ENCODE measurements around the gene MAST4.

MAST4 gene

DNA sequence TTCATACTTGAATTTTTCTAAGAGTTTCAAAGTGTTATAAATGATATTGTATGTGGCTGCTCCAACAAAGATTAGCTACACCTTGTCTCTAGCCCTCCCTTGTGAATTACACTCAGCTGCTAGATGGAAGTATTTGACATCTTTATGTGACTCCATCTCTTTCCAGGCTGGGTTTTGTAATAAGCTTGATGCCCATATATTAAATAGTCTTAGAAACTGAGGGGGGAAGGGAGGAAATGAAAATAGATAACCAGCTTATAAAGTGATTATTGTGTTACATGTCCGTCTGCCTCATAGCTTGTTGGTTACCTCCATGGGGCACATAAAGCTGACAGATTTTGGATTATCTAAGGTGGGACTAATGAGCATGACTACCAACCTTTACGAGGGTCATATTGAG lies 537.0 kb downstream of the MAST4 start:
- DNase-seq (ENCODE audit: low spot score): no peak

DNA sequence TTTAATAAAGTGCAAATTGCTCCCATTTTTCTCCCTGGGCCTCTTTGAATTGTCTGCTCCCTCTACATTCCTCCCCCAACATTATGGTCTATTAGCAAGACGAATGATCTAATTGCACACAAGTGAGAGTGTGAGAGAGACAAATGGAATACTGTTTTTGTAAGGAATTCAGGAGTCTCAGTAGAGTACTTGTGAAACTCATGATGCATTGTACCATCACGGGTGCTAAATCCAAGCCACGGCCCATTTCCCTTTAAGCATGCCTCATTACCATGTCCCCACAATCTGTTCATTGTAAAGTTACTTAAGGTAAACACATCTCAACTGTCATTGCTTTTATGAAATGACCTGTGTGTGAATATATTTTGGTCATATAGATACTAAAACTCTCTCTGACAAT lies 537.6 kb downstream of the MAST4 start:
- DNase-seq (ENCODE audit: low spot score): no peak

DNA sequence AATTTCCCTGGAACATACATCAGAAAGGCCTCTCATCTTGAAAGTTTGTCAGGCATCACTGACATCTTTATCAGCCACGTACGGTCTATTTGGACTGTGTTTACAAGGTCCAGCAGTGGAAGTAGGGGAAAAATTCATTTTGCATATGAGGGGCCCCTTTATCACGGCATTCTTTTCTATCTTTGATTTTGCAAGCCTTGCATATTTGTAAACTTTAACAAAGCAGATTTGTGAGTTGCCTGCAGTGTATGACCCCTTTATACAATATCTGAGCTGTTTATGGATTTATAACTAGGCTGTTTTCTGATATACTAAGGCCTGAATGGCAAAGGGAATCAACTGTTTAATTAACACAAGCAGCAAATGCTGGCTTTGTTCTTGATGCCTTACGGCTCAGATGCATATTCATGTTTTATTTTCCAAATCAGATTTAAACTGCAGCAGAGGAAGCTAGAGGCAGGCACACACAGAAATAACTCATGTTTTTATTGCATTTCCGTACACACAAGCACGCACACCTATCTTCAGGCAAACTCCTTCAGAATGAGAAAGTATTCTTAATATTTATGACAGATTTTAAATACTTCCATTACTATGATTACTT lies 539.3 kb downstream of the MAST4 start:
- no peak for DNase-seq (ENCODE audit: low spot score)

DNA sequence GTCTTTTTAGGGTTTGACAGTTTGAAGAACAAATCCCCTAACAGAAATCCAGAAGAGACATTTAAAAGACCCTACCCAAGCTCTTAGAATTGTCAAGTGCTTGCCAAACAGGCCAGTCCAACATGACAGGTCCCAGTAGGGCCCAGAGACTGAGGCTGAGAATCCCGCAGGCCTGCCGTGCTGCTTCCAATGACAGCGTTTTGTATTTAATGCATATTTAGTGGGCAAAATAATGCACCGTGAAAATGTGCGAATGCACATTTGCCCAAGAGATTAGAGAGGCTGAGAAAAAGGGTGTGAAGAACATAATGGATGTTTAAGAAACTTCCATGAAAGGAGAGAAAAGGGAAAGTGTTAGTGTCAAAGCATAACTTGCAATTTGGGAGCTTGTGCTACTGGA lies 542.8 kb downstream of the MAST4 start:
- no peak for DNase-seq (ENCODE audit: low spot score)

DNA sequence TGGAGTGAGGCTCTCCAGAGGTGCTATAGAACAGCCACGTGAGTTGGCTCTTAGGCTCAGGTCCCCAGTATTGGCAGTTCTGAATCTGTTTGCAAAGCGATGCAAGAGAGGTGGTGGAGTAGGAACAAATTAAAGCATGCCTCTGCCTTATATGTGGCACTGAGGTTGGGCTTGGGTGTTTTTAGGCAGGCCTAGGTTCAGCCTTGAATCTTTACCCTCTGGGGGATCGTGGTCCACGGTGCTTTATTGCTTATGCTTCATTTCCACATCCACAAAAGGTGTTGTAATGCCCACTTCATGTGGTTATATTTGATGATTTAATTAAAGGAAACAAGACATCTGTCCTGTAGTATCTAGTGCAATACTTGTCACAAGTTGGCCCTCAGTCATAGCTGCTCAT lies 544.2 kb downstream of the MAST4 start:
- DNase-seq (ENCODE audit: low spot score): no peak

DNA sequence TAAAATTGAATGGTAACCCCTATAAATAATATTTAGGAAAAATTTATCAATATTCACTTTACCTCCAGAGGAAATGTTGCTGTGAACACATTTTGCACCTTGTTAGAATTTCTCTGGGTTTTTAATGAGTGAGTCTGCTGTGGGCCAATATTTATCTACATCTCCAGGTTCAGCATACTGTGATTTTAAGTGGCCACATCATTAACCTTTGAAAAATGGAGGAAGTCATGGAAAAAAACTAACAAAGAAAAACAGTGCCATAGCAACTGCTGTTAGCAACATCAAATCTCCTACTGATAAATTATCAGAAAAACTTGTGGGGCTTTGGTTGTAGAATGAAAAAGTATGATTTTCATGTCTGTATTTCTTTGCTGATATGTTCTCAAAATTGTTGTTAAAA lies 545.5 kb downstream of the MAST4 start:
- DNase-seq (ENCODE audit: low spot score): no peak

DNA sequence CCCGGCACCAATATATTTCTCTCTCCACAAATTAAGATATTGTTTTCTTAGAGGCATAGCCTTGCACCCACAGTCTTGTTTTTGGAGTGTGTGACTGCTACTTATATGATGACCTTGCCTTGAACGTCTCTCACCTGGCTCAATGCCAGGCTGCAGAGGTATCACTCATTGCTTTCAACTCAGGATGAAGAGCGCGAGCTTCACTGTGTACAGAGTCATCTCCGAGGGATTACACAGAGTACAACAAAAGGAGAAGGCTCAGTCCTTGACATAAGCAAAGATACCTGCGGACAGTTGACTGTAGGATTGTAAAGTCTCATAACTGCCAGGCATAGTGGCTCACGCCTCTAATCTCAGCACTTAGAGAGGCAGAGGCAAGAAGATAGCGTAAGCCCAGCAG lies 546.6 kb downstream of the MAST4 start:
- DNase-seq (ENCODE audit: low spot score): no peak

DNA sequence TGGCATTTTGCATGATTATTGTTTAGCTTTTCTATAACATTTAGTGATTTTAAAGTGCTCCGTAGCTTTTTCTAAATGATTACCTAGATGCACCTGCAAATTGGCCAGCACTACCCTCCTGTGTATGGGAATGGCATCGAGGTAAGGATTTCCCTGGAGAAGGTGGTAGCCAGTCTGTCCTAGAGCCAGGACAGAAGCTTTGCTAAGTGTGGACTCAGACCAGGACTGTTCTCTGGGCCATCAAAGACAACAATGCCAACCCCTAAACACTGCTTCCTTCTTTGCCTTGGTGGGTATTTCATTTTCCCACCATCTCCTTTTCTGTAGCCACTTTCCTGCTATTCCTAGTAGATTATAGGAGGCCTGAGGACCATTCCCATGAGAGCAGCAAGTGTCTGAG lies 547.4 kb downstream of the MAST4 start:
- no peak for DNase-seq (ENCODE audit: low spot score)

DNA sequence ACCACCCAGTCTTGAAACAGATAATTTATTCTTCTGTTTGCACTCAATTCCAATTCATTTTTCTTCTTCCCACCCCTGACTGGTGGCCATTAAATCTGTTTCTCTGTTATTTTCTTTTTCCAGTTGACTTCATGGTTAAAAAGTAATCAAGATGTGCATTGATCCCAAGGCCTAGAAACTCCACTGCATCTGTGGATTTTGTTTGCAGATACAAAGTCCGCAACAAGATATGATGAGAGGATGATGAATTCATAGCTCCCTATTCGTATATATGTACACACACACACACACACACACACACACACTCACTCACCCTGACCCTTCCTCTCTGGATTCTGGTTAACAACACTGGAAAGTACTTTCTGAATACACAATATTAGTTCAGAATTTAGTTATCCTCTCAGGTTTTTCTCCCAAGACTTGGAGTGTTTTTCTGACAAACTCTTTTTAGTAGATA lies 548.0 kb downstream of the MAST4 start:
- DNase-seq (ENCODE audit: low spot score): no peak

DNA sequence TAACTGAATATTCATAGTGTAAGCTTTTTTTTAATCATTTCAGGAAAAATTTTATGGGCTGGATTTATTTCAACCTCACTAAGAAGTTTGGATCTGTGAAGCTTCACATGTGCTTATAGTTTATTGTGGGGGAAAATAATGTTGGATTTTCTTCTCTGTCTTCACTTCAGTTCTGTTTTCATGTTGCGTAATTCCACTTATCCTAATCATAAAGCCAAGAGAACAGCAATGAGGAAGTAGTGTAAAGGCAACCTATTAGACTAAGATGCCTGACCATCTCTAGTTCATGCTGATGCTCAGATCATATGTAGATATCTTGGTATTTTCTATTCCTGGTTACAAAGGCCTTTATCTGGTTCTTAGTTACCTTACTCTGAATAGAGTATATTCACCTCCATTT lies 550.4 kb downstream of the MAST4 start:
- DNase-seq (ENCODE audit: low spot score): no peak

DNA sequence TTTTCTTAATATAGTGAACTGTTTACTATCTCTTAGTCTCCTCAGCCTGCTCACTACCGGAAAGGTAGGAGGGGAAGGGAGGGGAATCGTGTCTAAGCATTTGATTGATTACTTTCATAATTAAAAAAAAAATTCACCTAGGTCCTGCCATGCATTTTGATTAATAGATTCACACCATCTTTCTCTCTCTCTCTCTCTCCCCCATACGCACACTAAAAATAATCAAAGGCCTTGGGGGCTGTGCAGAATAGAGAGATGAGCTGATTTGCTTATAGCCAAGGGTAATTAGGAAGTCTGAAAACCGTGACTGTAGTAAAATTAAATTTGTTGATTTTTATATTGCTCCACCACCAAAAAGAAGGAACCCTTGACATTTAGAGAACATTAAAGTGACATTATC lies 550.8 kb downstream of the MAST4 start:
- no peak for DNase-seq (ENCODE audit: low spot score)

DNA sequence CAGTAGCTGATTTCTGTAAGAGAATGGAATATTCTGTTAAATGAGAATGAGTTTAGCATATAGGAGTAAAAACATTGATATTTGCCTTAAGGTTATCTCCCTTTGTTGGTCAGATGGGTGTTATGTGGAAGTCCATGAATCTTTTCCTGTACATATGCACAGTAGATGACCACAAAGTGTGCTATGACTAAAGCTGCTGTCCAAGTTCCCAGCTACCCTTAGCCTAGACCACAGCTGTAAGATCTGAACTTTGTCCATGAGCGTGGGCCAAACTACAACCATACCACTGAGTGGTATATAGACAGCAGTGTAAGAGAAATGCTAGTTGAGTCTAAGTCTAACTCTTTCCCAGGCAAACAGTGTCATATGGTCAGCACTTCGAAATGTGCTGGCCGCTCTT lies 551.6 kb downstream of the MAST4 start:
- no peak for DNase-seq (ENCODE audit: low spot score)

DNA sequence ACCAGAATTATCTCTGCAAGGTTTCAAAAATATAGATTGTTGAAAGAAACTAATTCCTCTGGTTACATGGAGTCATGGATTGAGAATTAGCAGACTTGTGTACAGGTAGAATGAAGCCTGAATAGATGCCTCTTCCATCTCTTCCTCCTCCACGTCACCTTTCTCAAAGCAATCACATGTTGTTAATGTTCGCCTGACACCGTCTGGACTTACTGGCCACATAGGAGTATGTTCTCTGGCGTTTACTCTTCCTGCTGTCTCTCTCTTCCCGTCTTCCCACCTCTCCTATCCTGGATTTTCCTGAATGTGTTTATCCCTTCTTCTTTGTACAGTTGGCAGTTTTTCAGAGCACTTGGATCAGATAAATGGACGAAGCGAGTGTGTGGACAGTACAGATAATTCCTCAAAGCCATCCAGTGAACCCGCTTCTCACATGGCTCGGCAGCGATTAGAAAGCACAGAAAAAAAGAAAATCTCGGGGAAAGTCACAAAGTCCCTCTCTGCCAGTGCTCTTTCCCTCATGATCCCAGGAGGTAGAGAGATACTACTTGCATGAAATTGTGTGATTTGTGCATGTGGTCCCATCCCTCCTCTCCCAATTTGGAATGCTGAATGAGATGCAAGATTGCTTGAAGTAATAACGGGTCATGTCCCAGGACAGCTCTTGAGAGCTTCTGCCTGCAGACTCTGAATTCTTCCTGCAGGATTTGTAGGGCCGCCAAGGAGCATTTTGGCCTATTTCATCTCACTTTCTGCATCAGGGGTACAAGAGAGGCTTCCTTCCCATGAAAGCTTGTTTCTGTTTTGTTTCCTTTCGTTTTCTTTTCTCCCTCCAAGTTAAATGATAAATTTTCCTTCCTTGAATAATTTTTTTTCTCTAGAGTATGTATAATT lies 553.1 kb downstream of the MAST4 start:
- no peak for DNase-seq (ENCODE audit: low spot score)

DNA sequence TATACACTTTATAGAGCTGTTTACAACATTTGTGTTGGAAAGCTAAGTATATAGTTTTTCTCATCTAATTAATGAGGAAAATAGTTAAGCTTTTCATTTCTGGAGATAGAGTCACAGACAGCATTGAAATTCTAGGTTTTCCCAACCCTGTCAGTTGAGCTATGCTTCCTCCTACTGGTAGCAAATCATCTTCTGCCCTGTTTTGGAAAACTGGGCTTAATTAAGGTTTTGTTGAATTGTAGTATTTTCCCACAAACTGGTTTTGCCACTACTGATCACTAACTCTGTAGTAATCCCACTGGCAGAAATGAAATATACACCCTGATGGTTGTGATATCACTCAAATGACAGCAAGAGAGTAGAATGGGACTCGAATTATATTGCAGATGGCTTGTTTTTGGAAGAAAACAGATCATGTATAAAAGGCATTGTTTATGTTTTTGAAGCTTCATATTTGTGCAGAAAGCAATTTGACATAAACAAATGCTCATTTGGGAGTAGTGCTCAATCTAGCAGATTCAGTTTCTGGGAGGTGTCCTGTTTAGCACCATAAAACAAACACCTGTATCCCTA lies 553.8 kb downstream of the MAST4 start:
- DNase-seq (ENCODE audit: low spot score): no peak

DNA sequence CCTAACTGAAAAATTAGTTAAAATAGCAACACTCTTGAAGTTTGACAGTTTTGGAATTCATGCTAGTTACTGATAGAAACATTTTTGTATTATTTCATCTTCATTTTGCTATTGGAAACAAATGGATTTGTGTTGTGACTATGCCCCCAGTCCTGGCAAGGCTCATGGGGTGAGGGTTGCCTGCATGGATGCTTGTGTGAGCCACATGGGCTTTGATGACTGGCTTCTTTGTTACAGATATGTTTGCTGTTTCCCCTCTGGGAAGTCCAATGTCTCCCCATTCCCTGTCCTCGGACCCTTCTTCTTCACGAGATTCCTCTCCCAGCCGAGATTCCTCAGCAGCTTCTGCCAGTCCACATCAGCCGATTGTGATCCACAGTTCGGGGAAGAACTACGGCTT lies 556.2 kb downstream of the MAST4 start:
- DNase-seq (ENCODE audit: low spot score): no peak

DNA sequence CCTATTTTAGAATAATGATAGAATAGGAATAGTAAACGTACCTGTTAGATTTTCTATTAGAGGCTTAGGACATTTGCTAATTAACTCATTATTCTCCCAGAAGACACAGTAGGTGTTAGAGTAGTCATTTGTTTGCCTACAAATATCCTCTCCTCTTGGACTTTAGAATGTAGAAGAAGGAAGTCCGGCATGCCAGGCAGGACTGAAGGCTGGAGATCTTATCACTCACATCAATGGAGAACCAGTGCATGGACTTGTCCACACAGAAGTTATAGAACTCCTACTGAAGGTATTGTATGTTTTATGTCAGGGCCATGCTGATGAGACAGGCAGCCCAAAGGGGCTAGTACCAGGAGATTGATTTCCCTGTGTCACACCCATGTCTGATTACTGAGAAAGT lies 557.1 kb downstream of the MAST4 start:
- no peak for DNase-seq (ENCODE audit: low spot score)

DNA sequence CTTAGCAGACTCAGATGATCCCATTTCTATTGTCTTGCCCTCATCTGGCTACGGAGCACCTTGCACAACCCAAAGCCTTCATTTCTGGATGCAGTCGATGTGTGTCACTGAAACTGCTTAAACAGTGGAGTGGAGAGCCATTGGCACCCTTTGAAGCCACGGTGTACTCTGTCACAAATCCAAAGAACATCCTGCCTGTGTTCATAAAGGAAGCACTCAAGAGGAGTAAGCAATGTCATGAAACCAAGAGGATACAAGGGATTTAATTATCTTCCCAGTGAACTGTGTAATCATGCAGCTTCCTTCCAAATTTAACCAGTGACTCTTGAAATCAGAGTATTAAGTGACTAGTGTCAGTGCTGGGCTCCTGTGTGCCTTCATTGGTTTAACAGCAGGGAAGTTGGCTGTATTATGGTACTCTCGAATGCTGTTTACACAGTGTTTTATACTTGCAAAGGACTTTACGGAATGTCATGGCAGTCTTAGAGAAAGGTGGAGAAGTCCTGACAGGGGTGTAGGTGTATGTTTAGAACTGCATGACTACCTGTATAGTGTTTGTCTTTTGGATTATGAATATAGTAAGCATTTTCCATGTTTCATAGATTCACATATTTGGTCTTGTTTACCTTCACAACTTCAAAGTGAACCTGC lies 558.5 kb downstream of the MAST4 start:
- DNase-seq (ENCODE audit: low spot score): no peak

DNA sequence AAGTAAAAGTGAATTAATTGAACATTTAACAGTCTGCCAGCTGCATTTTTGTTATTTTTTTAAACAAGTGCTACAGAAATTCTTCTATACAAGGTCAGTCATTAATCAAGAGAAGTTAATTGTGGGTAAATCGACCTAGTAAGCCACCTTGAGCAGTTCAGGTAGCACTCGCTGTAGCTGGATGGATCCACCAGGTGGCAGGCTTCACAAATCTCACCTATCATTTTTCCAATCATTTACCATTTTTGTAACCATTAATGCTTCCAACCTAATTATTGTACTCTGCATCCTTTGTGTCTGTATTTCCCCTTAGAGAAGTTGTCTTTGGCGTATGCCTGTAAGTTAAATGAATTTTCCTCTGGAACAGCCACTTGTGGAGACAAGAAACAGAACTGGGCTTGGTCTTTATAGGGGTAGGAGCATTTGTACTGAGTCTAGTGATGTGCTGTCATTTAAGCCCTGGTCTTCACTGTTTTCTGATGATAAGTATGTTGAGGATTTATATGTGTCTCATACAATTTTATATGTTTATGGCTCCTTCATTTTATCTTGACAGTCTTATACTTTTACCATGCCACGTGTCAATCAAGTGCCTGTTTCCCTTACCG lies 560.9 kb downstream of the MAST4 start:
- peak; percentile 29 for DNase-seq (ENCODE audit: low spot score)

DNA sequence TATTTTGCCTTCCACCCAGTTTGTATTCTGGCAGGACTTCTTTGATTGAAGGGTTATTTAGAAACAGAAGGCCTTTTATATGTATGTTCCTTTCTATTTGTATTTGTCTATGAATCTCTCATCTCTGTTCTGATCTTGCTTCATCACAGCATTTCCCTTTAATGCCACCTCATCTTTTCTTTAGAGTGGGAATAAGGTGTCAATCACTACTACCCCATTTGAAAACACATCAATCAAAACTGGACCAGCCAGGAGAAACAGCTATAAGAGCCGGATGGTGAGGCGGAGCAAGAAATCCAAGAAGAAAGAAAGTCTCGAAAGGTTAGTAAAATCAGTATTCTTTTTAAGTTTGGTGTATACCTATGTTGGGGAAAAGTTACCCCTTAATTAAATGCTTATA lies 564.1 kb downstream of the MAST4 start:
- no peak for DNase-seq (ENCODE audit: low spot score)

DNA sequence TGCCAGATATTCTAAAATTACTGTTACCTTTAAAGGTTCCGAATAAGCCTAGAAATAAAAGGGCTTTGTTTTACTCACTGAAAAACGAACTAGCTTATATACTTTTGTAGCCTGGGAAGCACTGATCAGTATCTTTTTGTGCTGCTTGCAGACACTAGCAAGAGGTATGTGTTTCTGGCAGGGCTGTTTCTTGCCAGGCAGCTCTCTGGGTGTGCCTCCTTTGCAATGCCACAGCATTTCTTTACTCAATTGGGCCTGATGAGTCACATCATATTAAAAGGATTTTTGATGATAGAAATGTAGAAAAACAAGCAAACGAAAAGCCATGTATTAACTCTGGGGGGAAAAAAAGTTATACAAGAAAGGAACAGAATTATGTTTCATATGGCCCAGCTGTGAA lies 564.8 kb downstream of the MAST4 start:
- no peak for DNase-seq (ENCODE audit: low spot score)

DNA sequence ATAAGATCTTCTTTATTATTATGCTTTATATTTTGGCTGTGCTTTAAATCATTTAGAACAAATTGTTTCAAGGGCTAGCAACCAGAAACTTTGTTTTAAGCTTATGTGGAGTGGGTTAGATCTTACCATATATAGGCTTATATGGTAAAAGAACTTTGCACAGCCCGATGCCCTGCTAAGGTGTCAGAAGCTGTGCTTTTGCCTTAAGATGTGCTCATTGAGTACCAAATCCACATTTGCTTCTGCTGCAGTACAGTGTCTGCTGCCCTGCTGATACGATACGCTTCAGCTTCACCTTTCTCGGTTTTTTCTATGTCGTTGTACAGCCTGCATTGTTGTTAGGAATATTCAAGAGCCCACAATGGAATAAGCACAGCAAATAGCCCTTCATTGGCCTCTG lies 565.6 kb downstream of the MAST4 start:
- DNase-seq (ENCODE audit: low spot score): no peak

DNA sequence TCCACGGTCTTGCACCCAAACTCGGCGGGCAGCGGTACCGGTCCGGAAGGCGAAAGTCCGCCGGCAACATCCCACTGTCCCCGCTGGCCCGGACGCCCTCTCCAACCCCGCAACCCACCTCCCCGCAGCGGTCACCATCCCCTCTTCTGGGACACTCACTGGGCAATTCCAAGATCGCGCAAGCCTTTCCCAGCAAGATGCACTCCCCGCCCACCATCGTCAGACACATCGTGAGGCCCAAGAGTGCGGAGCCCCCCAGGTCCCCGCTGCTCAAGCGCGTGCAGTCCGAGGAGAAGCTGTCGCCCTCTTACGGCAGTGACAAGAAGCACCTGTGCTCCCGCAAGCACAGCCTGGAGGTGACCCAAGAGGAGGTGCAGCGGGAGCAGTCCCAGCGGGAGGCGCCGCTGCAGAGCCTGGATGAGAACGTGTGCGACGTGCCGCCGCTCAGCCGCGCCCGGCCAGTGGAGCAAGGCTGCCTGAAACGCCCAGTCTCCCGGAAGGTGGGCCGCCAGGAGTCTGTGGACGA lies 567.1 kb downstream of the MAST4 start:
- DNase-seq (ENCODE audit: low spot score): no peak

All from hematopoietic multipotent progenitor cell treated with erythropoietin and hydrocortisone succinate and interleukin-3 and kit ligand, for 15 days (in vitro differentiated cells).